Stomach smooth muscle (tissue), 2 donors: ENCODE measurements around the gene SLC2A4.
A peak's percentile ranks its signal among the peaks of the same experiment; 100 is the strongest.

Experiments used
- H3K27ac ChIP-seq: one replicate; pipeline ENCODE4 v1.7.0; 2013; ENCODE audit warnings: mild to moderate bottlenecking, low read length, inconsistent platforms
- H3K27me3 ChIP-seq, 2 donors: one replicate each; pipeline ENCODE4 v1.7.0; 2013; ENCODE audit warnings: low read length in 2 of 2; ENCODE audit not compliant: insufficient read depth in 2 of 2, control insufficient read depth in 1 of 2
- H3K36me3 ChIP-seq, 2 donors: one replicate each; pipeline ENCODE4 v1.7.0; 2013; ENCODE audit warnings: low read length in 2 of 2; ENCODE audit not compliant: control insufficient read depth in 2 of 2, insufficient read depth in 2 of 2
- H3K4me1 ChIP-seq: one replicate; pipeline ENCODE4 v1.7.0; 2013; ENCODE audit warnings: low read length; ENCODE audit not compliant: control insufficient read depth, insufficient read depth
- H3K4me3 ChIP-seq, 2 donors: one replicate each; pipeline ENCODE4 v1.7.0; 2013; ENCODE audit warnings: low read length in 2 of 2
- H3K9ac ChIP-seq, 2 donors: one replicate each; pipeline ENCODE4 v1.7.0; 2013; ENCODE audit warnings: low read length in 2 of 2, mild to moderate bottlenecking in 1 of 2
- H3K9me3 ChIP-seq, 2 donors: one replicate each; pipeline ENCODE4 v1.7.0; 2013; ENCODE audit warnings: low read length in 2 of 2; ENCODE audit not compliant: control insufficient read depth in 2 of 2
- donor health status: healthy.
- donor health status: Pancreatic carcinoma.

Gene SLC2A4

GRCh38 chr17:7249214-7249613, 32.3 kb upstream of the SLC2A4 start:
- Histone ChIP-seq H3K4me1 (peaks cover 30% of the 10 kb centered on the region), H3K27ac (no peak overlapping the region), H3K27me3 (no peaks in the 10 kb centered on the region), H3K36me3 (peaks cover 20 to 21% of the 10 kb centered on the region in 2 donors), H3K9me3 (no peaks in the 10 kb centered on the region), H3K9ac (no peak overlapping the region), H3K4me3 (no peak overlapping the region)

- Histone ChIP-seq H3K9ac (peak overlapping the region; percentile 82 to 98), H3K4me1 (peaks cover 30% of the 10 kb centered on the region), H3K4me3 (peak overlapping the region; percentile 87), H3K9me3 (no peaks in the 10 kb centered on the region), H3K27ac (peak overlapping the region; percentile 99), H3K36me3 (peaks cover 20 to 22% of the 10 kb centered on the region in 2 donors), H3K27me3 (no peaks in the 10 kb centered on the region)
These were observed 31.7 kb upstream of the SLC2A4 start for GRCh38 chr17:7249830-7250229.

GRCh38 chr17:7250695-7251627, 30.6 kb upstream of the SLC2A4 start:
- peak overlapping the region; percentile 99 for H3K27ac ChIP-seq
- peaks cover 20 to 25% of the 10 kb centered on the region in 2 donors for H3K36me3 ChIP-seq
- no peaks in the 10 kb centered on the region for H3K27me3 ChIP-seq
- peak overlapping the region; percentile 87 for H3K4me3 ChIP-seq
- H3K9me3 ChIP-seq = no peaks in the 10 kb centered on the region
- H3K4me1 ChIP-seq = peaks cover 30% of the 10 kb centered on the region
- H3K9ac ChIP-seq = peak overlapping the region; percentile 82 to 98

GRCh38 chr17:7251661-7252175, 29.8 kb upstream of the SLC2A4 start, which contains the start of gene CTDNEP1:
TSS of gene CTDNEP1 (minus strand) at chr17:7251734. CDS start at chr17:7251296, 438 bp downstream.
- Histone ChIP-seq H3K9me3 (no peaks in the 10 kb centered on the region), H3K4me3 (peak within 1 kb of the TSS; percentile 87), H3K36me3 (peaks cover 16 to 23% of the 10 kb centered on the region in 2 donors), H3K27ac (peak within 1 kb of the TSS; percentile 99), H3K27me3 (no peaks in the 10 kb centered on the region), H3K9ac (peak within 1 kb of the TSS; percentile 96 to 98), H3K4me1 (peaks cover 30% of the 10 kb centered on the region)

GRCh38 chr17:7252176-7253043, 29.1 kb upstream of the SLC2A4 start, which contains the start of gene ELP5:
TSS of gene ELP5 (plus strand) at chr17:7252215. CDS start at chr17:7252551, 336 bp downstream.
- Histone ChIP-seq H3K27me3 (no peaks in the 10 kb centered on the region), H3K36me3 (peaks cover 12 to 22% of the 10 kb centered on the region in 2 donors), H3K27ac (peak within 1 kb of the TSS; percentile 99), H3K4me3 (peak within 1 kb of the TSS; percentile 87), H3K9ac (peak within 1 kb of the TSS; percentile 96 to 98), H3K4me1 (peaks cover 30% of the 10 kb centered on the region), H3K9me3 (no peaks in the 10 kb centered on the region)

- Histone ChIP-seq H3K9ac (peak overlapping the region; percentile 96 to 98), H3K4me3 (peak overlapping the region; percentile 87), H3K9me3 (no peaks in the 10 kb centered on the region), H3K27me3 (no peaks in the 10 kb centered on the region), H3K27ac (peak overlapping the region; percentile 99), H3K36me3 (peaks cover 12 to 22% of the 10 kb centered on the region in 2 donors), H3K4me1 (peaks cover 30% of the 10 kb centered on the region)
These were observed 28.4 kb upstream of the SLC2A4 start for GRCh38 chr17:7253082-7253481.

GRCh38 chr17:7254511-7254910, 27.0 kb upstream of the SLC2A4 start:
- Histone ChIP-seq H3K9ac (no peak overlapping the region), H3K27ac (no peak overlapping the region)

GRCh38 chr17:7256766-7257456, 24.6 kb upstream of the SLC2A4 start:
- Histone ChIP-seq H3K9ac (no peak overlapping the region), H3K36me3 (peaks cover 24 to 33% of the 10 kb centered on the region in 2 donors), H3K27ac (no peak overlapping the region)

More at GRCh38 chr17:7254511-7254910, 27.0 kb upstream of the SLC2A4 start:
- Histone ChIP-seq H3K9me3 (no peaks in the 10 kb centered on the region), H3K4me3 (no peak overlapping the region), H3K36me3 (peaks cover 24 to 31% of the 10 kb centered on the region in 2 donors), H3K27me3 (no peaks in the 10 kb centered on the region), H3K4me1 (peaks cover 22% of the 10 kb centered on the region)

GRCh38 chr17:7258731-7259554, 22.6 kb upstream of the SLC2A4 start:
- no peak overlapping the region for H3K27ac ChIP-seq
- H3K9ac ChIP-seq = no peak overlapping the region
- H3K36me3 ChIP-seq = peaks cover 24 to 33% of the 10 kb centered on the region in 2 donors
- no peaks in the 10 kb centered on the region for H3K9me3 ChIP-seq
- H3K4me1 ChIP-seq = peaks cover 18% of the 10 kb centered on the region
- peaks cover 34 to 37% of the 10 kb centered on the region in 2 donors for H3K27me3 ChIP-seq
- H3K4me3 ChIP-seq = no peak overlapping the region

More at GRCh38 chr17:7256766-7257456, 24.6 kb upstream of the SLC2A4 start:
- H3K4me1 ChIP-seq = peaks cover 17% of the 10 kb centered on the region
- peaks cover 14 to 18% of the 10 kb centered on the region in 2 donors for H3K27me3 ChIP-seq
- no peaks in the 10 kb centered on the region for H3K9me3 ChIP-seq
- H3K4me3 ChIP-seq = no peak overlapping the region
